ENCODE results near the gene MAP2K4.

GRCh38 chr17:11991461-11991860 is 29.2 kb upstream of the MAP2K4 start:
- no peak for TF ChIP-seq GATA2 (IDR thresholded peaks at IDR 0.05; ENCODE audit: low read depth, low read length)
- no peak for TF ChIP-seq GATA3 (IDR thresholded peaks at IDR 0.05; ENCODE audit: low read depth, low read length)

Data from SH-SY5Y (cell line).